ENCODE results near the gene FNDC4. TPM values are rescaled to one million over a fixed set of nuclear protein-coding genes. Genes with fewer than 3 reads are reported as not detected.

Gene FNDC4
- total and polyA plus RNA-seq, 2 of the 8 experiments (the other 6 are each of a cell fraction or from before 2014, with no cell fraction given), result 14.1 to 14.7 TPM

- TF ChIP-seq CHD7 (IDR thresholded peaks at IDR 0.05; ENCODE audit: insufficient replicate concordance, low read length) (no peak), SUZ12 (IDR thresholded peaks at IDR 0.05; ENCODE audit: low read length) (no peak), SAP30 (IDR thresholded peaks at IDR 0.05; ENCODE audit: insufficient read depth, insufficient replicate concordance, low read length) (no peak), TBP (IDR thresholded peaks at IDR 0.05; ENCODE audit: low read depth, low read length) (no peak; the same call in 1 of the 2 replicates), TAF7 (optimal IDR thresholded peaks at IDR 0.05; ENCODE audit: borderline replicate concordance, low read depth, low read length) (peak; percentile 49), YY1 (IDR thresholded peaks at IDR 0.05; ENCODE audit: low read depth, low read length) (no peak), CREB1 (IDR thresholded peaks at IDR 0.05) (peak; percentile 19; the same call in 1 of the 2 replicates), KDM5A (IDR thresholded peaks at IDR 0.05; ENCODE audit: low read length) (no peak), RFX5 (IDR thresholded peaks at IDR 0.05; ENCODE audit: borderline replicate concordance, low read depth, low read length) (no peak), POLR2AphosphoS5 (IDR thresholded peaks at IDR 0.05; ENCODE audit: low read depth, low read length) (no peak; the same call in 1 of the 2 replicates)
Measured at GRCh38 chr2:27441958-27442919, 52.8 kb downstream of the FNDC4 start, which contains the start of gene KRTCAP3 (continued).
